Cardiac septum (tissue), 1 donor: Measurements from ENCODE around the gene UBE2S. TPM values are rescaled to one million over a fixed set of nuclear protein-coding genes. Genes with fewer than 3 reads are reported as not detected.
"Not testable (repeated sequence)": the region's sequence is repeated elsewhere in the genome, so short reads cannot be mapped to it uniquely, and the experiment has no call there.

Experiments used
- DNase-seq: peaks from one replicate; pipeline ENCODE4 v3.0.0-alpha.2; 2020; ENCODE audit warnings: low spot score
- intact Hi-C: fragments of 100-400 bp; cut with DNase I; formaldehyde crosslinking; loops from one replicate; pipeline ENCODE4 v1.14.0; 2022
- total RNA-seq: library from RNA; stranded (reverse); fragmentation: NEBNext Ultra II Directional; extraction: Animal tissue kit (Norgen Biotek cat#: 25700); gene quantifications from one replicate; pipeline ENCODE4 v1.2.1, GENCODE V29; 2021
- donor health status: DM: no; HTN: no; CAD: no.

UBE2S gene
- total RNA-seq, 1 donor from 2014 or later, result 28.4 TPM

DNA sequence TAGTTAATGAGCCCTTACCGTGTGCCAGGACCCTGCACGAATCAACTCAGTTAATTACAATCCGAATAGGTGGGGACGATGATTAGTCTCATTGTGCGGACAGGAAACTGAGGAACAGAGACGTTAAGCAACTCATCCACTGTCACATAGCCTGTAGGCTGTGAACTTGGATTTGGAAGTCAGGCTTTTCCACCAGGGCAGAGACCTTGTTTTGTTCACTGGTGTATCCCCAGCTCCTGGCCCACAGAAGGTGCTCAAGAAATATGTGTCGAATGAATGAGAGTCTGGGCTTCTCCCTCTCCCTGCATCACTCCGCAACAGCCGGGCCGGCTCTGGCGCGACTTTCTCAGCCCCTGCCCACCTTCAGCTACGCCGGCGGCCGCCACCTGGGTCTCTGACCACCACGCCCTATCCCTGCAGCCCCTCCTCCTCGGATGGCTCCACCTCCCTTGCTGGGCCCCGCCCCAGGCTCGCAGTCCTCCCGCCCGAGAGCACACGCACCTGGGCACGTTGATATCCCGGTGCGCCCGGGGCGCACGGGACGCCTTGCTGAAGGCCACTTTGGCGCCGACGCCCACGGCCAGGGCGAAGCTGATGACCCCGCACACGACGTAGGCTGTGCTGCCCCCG is 34.2 kb upstream of the UBE2S start:
- intact Hi-C loops, result no loop called here
- no peak for DNase-seq

DNA sequence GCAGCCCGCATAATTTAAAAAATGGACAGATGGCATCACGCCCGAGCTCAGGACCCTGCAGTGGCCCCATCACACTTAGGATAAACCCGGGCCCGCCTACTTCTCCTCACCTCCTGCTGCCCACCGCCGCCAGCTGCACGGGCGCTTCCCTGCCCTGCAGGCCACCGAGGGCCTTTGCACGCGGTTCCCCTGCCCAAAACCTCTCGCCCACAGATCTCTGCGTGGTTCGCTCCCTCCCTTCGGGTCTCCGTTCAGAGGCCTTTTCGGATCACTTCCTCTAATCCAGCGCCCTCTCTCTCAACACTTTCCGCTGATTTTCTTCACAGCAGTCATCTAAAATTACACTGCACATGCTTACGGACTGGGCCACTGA is 33.7 kb upstream of the UBE2S start:
- intact Hi-C loops, result no loop called here
- no peak for DNase-seq

DNA sequence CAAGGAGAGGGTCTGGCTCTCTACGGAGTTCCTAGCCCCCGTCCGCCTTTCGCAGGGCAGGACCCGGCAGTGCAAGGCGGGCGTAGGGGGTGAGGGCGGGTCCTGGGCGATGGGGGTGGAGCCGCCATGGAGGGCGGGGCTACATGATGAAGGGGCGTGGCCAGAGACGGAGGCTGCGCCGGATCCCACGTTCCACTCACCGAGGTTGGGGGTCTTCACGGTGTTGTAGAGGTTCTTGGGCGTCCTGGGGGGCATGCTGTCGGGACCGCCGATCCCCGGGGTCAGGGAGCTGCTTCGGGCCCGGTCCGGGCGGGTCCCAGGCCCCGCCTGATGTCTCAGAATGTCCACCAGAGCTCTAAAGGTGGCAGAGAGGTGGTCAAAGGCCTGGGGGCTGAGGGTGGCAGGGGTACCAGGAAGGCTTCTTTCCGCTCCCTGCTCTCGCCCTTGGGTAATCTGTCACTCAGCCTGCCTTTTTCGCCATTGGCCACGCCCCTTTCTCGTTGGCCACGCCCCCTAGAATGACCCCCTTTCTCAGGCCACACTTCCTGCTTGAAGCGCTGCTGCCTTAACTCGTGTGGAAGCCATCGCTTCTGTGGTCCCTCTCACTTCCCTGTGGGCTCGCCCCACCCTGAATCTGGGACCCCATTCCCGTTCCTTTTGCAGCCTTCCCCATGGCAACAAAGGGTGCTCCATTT is 33.0 kb upstream of the UBE2S start:
- intact Hi-C loops, result no loop called here
- DNase-seq, result no peak

DNA sequence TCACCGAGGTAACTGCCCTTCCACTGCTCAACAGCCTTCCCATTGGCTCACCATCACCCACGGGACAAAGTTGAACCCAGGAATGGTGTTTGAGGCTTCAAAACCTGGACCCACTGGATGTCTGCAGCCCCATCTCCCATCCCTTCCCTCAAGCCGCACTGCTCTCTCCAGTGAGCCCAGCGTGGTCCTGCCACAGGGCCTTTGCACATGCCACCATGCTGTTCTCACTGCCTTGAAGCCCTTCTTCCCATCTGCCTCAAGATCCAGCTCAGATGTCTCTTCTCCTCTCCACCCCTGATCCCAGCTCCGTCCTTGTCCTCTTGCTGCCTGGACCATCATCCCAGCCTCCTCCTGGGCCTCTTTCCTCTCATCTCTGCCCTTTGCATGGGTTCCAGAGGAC is 31.5 kb upstream of the UBE2S start:
- DNase-seq, result no peak
- intact Hi-C loops, result no loop called here

DNA sequence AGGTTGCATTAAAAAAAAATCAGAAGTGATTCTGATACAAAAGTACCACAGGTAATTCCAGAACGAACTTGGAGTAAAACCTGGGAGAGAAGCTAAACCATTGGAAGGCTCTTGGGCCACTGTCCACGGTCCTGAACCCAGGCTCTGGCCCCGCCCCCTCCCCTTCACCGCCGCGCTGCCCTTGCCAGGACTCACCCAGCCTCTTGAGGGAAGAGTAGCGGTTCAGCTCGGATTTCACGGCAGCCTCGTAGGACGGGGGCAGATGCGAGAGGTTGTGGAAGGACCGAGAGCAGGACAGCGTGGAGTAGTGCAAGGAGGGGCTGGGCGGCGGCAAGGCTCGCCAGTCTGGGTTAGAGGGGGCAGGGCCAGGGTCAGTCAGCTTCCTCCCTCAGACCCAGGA is 29.8 kb upstream of the UBE2S start:
- intact Hi-C loops, result no loop called here
- no peak for DNase-seq

DNA sequence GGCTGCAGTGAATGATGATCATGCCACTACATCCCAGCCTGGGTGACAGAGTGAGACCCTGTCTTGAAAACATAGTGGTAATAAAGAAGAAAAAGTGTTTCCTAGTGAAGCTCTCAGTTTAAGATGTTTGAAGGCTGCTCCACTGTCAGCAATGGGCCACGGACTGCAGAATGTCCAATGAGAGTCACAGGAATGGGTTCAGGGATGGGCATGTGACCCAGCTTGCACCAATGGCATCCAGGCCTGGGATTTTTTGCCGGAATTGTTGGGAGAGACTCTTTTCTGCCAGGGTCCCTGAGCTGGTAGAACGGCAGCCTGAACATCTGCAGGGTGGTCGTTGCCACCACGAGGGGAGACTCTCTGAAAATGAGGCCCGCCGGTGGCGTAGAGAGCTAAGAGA is 29.3 kb upstream of the UBE2S start:
- DNase-seq, result no peak
- intact Hi-C loops, result no loop called here

DNA sequence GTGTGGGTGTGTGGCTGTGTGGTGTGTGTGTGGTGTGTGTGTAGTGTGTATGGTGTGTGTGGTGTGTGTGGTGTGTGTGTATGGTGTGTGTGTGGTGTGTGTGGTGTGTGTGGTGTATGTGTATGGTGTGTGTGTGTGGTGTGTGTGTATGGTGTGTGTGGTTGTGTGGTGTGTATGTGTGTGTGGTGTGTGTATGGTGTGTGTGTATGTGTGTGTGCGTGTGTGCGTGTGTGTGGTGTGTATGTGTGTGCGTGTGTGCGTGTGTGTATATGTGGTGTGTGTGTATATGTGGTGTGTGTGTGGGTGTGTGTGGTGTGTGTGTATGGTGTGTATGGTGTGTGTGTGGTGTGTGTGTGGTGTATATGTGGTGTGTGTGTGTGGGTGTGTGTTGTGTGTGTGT is 27.4 kb upstream of the UBE2S start:
- no peak for DNase-seq

DNA sequence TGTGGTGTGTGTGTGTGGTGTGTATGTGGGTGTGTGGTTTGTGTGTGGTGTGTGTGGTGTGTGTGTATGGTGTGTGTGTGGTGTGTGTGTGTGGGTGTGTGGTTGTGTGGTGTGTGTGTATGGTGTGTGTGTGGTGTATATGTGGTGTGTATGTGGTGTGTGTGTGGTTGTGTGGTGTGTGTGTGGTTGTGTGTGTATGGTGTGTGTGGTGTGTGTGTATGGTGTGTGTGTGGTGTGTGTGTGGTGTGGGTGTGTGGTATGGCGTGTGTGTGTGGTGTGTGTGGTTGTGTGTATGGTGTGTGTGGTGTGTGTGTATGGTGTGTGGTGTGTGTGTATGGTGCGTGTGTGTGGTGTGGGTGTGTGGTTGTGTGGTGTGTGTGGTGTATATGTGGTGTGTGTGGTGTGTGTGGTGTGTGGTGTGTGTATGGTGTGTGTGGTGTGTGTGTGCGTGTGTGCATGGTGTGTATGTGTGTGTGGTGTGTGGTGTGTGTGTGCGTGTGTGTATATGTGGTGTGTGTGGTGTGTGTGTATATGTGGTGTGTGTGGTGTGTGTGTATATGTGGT is 26.9 kb upstream of the UBE2S start:
- DNase-seq, result no peak
- intact Hi-C loops, result no loop called here

More for the DNA sequence above, 27.4 kb upstream of the UBE2S start:
- intact Hi-C loops, result no loop called here

DNA sequence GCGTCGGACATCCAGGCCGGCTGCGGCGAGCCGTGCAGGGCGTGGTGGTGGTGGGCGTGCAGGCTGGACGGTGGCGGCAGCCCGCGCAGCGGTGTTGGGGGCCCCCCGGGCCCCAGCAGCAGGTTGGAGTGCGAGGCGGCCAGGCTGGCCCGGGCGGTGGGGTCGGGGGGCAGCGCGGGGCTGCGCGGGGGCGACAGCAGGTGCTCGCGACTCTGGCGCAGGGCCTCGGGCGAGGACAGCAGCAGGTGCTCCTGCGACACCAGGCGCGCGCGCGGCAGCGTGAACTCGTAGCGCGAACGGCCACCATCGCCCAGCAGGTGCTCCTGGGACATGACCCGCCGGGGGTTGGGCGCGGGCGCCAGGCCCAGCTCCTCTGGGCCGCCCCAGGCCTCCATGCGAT is 25.7 kb upstream of the UBE2S start:
- intact Hi-C loops, result no loop called here
- DNase-seq, result no peak

DNA sequence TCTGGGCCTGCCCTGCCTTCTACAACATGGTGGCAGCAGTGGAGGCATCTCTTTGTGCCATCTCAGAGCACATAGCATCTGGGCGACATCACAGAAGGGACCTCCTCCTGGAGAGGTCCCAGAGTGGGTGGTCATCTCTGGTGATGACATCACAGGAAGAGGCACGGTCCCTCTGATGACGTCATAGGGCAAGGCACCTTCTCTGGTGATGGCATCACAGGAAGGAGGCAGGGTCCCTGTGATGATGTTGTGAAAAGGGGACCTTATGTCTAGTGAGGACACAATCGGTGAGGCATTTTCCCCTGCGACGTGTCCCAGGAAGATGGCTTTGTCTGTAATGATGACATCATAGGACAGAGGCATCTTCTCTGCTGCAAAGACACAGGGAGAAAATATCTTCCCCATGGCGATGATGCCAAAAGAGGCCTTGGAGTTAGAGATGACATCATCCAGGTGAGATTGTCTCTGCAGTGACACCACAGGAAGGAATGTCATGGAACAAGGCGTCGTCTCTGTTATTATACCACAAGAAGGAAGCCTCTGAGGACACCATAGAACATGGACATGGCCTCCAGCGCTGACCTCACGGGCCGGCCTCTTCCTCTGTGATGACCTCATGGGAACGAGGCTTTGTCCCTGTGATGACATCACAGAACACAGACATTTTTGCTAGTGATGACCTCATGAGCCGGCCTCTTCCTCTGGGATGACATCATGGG is 24.8 kb upstream of the UBE2S start:
- no peak for DNase-seq
- intact Hi-C loops, result no loop called here

DNA sequence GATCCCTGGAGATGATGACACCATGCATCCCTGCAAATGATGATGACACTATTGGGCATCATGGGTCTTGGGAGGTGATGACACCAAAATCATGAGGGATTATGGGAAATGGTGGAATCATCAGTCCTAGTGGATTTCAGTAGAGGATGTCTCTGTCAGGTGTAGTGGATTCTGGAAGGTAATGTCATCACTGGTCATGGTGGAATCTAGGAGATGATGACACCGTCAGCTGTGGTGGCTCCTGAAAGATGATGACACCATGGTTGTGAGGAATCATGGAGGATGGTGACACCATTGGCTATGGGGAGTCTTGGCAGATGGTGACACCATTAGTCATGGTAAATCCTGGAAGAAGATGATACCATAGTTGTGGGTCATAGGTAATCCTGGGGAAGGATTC is 23.6 kb upstream of the UBE2S start:
- intact Hi-C loops, result no loop called here
- no peak for DNase-seq

DNA sequence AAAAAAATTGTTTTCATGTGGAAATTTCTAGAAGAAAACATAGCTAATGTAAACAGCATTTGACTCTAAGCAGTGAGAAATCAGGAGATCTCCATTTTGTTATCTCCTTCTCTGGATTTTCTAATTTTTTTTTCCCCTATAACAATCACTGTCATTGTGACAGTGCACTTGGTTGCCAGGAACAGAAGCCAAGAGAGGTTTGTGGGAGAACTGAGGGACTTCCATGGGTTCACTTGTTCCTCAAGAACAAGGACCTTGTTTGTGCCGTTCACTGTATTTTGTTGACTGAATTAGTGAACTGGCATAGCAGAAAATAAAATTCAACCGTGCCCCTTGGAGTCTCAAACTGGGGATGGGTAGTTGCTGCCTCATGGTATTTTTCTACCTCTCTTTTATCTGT is 18.5 kb upstream of the UBE2S start:
- intact Hi-C loops, result no loop called here
- no peak for DNase-seq

DNA sequence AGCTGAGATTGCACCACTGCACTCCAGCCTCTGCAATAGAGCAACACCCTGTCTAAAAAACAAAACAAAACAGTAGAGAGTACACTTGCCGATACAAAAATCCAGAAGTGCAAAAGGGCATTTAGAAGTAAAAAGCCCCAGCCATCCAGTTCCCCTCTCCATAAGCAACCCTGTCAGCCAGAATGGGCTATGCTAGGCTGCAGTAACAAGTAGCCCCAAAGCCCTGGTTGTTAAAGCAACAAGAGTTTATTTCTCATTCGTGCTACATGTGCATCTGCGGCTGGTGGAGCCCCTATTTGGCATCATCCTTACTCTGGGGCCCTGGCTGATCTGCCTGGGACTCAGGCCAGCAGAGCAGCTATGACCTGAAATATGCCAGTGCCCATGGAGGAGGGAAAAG is 16.9 kb upstream of the UBE2S start:
- intact Hi-C loops, result no loop called here
- DNase-seq, result no peak

DNA sequence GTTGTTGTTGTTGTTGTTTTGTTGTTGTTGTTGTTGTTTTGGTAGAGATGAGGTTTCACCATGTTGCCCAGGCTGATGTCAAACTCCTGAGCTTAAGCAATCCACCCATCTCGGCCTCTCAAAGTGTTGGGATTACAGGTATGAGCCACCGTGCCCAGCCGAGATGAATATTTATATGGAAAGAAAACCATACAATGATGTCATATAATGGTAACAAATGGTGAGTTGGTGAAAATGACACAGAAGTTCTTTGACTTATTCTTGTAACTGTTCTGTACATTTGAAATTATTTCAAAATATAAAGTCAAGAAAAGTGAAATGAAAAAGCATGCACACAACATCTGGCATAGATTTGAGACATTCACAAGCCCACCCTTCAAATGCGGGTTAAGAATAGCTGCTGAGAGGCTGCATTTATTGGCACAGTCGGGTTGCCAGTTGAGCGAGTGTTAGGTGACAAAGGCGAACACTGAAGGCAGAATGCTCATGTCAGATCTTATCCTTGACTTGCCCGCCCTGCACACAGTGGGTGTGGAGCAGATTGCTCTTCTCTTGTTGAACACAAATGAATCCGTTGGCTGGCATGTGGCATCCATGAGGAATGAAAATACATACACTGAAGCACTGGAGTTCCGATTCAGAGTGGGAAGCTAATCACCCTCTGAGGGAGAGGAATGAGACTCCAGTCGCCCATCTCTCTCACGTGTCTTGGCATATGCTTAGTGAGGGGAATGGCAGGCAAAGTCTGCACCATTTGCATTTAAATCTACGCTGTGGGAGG is 15.8 kb upstream of the UBE2S start:
- DNase-seq, result no peak
- intact Hi-C loops, result no loop called here

DNA sequence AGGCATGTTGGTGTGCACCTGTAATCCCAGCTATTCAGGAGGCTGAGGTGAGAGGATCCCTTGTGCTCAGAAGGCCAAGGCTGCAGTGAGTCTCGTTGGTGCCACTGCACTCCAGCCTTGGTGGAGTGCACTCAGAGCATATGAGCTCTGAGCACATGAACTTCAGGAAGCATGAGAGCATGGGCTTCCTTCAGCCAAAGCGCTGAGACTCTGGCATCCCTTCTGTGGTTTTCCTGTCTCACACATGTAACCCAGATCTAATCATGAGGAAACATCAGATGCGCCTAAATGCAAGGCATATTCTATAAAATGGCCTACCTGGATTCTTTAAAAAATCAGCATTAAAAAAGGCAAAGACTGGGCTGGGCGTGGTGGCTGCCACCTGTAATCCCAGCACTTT is 13.7 kb upstream of the UBE2S start:
- intact Hi-C loops, result not testable (repeated sequence)

DNA sequence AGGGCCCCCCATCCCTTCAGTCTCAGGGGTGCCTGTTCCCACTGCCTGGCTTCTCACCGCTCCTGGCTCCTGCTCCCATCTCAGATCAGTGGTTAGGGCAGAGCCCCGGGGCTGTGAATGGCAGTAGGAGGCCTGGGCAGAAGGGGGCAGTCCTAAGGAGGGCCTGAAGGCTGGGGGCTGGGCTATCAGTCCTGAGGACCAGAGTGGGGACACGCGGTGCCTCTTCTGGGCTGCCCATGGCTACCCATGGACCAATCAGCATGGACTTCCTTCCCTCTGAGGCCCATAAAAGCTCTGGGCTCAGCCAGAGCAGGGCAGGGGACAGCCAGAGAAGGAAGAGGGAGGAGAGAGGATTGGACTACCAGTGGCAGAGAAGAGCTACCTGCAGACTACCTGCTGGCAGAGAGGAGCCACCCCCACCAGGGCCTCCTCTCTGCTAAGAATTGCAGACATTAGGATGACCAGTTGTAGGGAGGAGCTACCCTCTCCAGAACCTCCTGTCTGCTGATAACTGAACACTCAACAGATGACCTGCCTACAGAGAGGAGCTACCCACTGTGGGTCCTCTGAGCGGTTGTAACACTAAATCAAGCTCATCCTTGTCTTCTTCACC is 12.1 kb upstream of the UBE2S start:
- intact Hi-C loops, result loop anchor here (10.0 kb wide), 1 partner anchor 115 kb away; no protein-coding TSS in a partner anchor
- no peak for DNase-seq

More for the DNA sequence above, 13.7 kb upstream of the UBE2S start:
- DNase-seq, result not testable (repeated sequence)

DNA sequence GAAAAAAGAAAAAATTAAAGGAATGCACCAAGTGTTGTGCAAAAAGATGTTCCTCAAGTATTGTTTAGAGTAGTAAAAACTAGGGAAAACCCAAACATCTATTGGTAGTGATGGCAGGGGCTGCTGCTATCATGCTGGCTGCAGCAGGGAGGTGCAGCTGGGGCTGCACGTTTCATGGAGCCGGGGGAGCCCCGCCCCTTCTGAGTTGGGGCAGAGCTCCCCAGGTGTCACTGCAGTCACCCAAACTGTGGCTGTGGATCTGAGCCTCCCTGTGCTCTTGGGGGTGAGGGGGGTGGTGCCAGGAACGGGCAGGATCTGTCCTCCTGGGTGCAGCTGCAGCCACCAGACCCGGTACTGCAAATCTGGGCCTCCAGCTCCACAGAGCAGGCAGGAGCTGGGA is 11.5 kb upstream of the UBE2S start:
- intact Hi-C loops, result loop anchor here (10.0 kb wide), 1 partner anchor 114 kb away; no protein-coding TSS in a partner anchor
- DNase-seq, result no peak

DNA sequence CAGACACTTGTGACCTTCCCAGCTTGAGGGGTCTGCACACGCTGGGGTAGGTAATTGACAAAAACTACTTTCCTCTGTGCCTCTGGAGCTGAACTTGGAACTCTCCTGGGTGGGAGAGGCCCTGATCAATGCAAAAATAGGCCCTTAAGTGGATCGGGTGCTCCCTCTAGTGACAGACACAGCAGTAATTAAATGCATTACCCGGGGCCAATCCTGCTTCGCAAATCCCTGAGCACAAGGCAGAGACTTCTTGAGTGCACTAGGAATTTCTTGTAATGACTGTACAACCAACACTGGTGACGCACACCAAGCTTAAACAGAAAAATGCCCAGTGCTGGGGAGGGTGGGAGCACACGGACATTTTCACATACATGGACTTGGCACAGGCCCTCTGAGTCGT is 10.6 kb upstream of the UBE2S start:
- DNase-seq, result no peak
- intact Hi-C loops, result loop anchor here (10.0 kb wide), 1 partner anchor 113 kb away; no protein-coding TSS in a partner anchor

DNA sequence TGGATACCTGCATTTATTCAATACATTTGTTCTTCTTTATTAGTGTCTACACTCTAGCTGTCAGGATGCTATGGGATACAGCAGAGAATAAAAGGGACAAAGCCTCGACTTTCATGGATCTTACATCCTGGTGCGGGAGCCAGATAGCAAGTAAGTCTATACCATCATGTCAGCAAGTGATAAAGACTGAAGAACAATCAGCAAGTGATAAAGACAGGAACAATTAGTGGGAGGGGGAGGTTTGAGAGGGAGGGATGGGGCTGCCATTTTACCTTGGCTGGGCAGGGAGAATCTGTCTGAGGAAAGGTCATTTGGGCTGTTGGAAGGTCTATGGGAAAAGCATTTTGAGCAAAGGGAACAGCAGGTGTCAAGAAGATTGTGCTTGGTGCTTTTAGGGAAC is 2.6 kb upstream of the UBE2S start:
- intact Hi-C loops, result loop anchor here (10.0 kb wide), 1 partner anchor 105 kb away; no protein-coding TSS in a partner anchor
- DNase-seq, result no peak
